Renal cortical epithelial cell (primary cell): Measurements from ENCODE around the gene HSPA1A. TPM values are rescaled to one million over a fixed set of nuclear protein-coding genes. Genes with fewer than 3 reads are reported as not detected.
"Not testable (repeated sequence)": the region's sequence is repeated elsewhere in the genome, so short reads cannot be mapped to it uniquely, and the experiment has no call there.

Experiments
- DNase-seq: peaks from one replicate; pipeline ENCODE4 v3.0.0-alpha.2; 2011; ENCODE audit warnings: low read depth
- total RNA-seq: library from RNA; depleted of rRNA; stranded (reverse); fragments of >200 nt; gene quantifications from 2 replicates; pipeline ENCODE4 v1.2.3, GENCODE V29; 2014

The HSPA1A gene
- total RNA-seq, 1 donor from 2014 or later: 296 TPM

DNA sequence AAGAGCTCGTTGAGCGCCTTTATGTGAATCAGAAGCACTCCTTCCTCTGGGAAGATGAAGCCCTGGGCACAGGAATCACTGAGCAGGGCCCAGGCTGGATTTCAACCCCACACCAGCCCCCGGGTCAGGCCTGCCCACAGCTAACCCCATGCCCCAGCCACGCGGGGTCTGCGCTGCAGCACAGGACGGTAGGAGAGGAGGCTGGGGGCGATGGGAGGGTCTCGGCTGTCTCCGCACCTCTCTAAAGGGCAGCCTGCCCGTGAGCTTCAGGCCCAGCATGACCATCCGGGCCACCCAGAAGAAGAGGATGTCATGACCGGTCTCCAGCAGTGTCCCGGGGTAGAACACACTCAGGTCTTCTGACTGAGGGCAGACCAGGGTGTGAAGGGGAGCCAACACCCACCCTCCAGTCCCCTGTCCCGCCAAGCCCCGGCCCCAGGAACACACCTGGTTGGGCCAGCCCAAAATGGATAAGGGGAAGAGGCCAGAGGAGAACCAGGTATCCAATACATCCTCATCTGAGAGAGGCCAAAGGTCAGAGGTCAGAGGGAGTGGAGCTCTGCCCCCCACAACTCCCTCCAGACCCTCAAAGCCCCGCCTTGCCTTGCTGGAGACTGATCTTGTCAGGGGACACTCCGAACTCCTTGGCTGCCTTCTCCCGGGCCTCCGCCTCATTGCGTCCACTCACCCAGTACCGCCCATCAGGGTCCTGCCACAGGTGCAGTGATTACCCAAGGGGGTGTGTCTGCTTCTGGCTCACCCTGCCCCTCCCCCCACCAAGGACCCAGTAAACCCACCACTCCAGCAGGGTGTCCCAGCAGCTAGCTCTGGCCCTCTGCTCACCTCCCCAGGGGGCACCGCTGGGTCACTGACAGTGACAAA lies 33.9 kb upstream of the HSPA1A start:
- DNase-seq: no peak

DNA sequence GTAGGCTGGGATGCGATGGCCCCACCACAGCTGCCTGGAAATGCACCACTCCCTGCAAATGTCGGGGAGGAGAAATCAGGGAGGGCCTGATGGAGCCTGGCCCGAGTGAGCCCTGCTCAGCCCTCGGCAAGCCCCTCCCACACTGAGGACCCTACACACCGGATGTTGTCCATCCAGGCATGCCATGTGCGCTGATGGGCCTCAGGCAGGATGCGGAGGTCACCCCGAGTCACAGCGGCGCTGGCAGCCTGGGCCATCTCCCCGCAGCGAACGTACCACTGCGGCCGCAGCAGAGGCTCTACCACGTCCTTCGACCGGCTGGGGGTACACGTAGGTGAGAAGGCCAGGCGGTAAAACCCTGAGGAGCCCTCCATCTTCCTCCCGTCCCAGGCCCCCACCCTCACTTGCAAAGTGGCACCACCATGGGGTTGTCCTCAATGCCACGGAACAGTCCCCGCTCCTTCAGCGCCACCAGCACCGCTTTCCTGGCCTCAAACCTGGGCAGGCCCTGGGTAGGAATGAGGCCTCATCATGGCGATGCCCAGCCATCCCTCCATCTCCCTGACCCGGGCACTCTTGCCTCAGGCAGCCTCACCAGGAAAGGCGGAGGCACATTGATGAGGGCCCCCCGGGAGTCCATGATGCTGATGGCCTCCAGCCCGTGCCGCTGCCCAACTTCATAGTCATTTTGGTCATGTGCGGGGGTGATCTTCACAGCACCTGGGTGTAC lies 33.1 kb upstream of the HSPA1A start:
- DNase-seq: no peak

DNA sequence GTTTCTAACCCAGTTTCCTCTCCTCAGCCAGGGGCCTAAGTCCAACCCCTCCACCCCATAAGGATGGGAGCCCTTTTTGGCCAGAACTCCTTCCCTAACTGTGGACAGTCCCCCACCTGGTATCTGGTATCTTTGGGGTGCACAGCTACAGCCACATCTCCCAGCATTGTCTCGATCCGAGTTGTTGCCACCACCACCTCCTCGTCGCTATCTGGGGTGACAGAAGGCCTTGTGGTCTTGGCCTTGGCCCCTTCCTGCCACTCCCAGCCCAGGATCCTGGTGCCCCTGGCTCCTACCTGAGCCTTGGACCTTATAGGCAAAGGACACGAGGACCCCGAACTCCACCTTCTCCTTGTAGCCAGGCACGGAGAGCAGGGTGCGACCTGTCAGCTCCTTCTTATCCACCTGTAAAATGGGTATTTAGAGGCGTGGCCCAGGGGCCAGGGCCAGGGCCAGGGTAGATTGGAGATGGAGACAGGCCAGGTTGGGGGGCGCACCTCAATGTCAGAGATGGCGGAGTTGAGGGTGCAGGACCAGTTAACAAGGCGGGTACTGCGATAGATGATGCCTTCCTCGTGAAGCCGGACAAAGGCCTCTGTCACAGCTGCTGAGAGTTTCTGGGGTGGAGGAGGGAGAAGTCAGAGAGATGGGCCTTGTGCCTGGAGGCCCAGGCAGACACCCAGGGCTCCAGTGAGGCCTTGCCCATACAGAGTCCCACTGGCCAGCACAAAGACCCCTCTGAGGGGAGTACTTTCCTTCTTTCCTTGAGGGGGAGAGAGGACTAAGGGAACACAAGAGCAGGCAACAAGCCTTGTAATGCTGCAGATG lies 31.0 kb upstream of the HSPA1A start:
- no peak for DNase-seq

DNA sequence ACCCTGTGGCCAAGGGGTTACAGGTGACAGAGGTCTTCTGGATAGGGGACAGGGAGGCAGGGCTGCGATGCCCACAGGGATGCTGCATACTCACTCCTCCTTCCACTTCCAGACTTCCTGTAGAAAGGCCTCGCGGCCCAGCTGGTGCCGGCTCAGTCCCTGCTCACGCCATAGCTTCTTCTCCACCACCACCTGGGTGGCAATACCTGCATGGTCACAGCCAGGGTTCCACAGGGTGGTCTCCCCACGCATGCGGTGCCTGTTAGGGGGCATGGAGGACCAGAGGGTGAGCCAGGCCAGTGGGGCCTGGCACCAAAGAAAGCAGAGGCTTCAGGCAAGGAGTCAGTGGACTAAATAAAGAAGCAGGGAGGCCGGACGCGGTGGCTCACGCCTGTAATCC lies 29.9 kb upstream of the HSPA1A start:
- DNase-seq: no peak

DNA sequence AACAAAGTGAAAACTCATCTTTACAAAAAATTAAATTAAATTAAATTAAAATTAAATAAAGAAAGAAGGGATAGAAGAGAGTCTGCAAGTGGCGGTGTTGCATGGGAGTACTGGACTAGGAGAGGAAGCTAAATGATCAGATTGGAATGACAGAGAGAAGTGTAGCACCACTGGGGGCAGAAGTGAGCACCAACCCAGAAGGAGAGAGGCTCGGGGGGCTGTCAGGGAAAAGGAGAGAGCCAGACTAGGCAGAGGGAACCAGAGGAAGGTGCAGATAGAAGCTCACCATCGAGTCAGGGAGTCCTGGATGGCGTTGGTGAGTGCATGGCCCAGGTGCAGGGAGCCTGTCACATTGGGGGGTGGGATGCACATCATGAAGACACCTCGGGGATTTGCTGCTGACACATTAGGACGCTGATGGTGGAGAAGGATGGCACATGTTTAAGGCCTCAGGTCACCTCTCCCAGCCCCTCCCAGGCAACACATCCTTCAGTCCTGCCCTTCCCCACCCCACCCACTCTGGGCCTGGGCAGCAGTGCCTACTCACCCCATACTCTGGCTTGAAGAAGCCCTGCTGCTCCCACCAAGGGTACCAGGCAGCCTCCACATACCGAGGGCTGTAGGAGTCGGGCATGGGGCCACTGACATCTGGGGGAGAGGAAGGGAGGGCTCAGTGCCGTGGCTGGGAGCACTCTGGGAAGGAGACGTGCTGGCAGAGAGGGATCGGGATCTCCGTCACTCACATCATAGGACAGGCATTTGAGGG lies 23.8 kb upstream of the HSPA1A start:
- DNase-seq: peak; percentile 19

DNA sequence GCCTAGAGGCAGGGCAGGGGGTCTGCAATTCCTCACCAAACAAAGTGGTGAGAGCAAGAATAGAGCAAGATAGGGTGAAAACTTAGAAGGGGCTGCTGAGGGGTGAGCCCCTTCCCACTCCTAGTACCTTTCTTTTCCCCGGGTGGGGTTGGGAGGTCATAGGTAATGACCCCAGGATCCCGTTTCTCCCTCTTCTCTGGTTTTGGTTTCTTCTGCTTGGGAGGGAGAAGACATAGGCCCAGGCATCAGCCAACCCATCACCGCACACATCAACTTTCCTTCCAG lies 23.3 kb upstream of the HSPA1A start:
- DNase-seq: no peak

DNA sequence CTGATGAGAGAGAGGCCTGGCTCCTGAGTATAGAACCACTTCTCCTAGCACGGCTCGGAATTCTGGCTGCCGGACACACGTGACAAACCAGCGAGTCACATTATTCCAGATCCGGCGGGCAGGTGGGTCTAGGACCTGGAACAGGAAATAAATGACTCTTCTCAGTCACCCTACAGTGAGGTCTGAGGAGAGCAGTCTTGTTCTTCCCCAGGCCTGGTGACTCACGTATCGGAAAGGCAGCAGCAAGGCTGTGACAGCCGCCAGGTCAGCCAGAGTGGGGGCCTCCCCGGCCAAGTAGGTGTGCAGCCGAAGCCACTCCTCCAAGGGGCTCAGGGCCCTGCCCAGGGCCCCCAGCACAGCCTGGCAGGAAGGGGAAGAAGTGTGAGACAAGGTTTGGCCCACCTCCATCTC lies 22.6 kb upstream of the HSPA1A start:
- DNase-seq: peak; percentile 86

DNA sequence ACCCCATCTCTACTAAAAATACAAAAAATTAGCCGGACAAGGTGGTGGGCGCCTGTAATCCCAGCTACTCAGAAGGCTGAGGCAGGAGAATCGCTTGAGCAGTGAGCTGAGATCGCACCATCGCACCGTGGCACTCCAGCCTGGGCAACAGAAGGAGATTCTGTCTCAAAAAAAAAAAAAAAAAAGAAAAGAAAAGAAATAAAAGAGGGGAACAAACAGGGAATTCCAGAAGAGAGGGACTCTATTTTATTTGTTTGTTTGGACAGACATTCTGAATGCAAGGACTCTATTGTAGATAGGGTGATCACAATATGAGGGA lies 21.5 kb upstream of the HSPA1A start:
- DNase-seq: not testable (repeated sequence)

DNA sequence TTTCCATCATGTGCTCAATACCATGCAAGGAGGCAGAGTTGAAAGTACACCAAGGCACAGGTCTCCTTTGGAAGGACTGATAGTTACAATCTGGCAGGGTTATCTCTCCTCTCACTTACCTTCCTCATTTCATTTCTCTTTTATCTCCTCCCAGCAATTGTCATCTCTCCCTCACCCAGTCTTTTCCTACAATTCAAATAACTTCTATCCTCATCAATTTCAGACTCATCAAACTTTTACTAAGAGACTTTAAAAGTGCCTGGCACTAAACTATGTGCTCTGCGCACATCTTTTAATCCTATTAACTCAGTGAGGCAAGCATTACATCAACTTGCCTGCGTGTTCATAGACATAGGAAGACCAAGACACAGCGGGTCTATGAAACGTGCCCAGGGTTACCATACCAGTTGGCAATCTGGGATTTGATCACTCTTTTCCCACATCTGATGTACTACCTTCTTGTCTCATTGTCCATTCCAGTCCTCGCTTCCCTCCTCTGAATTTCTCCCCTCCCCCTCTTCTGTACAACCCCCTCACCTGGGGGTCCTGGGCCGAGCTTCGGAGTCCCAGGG lies 21.0 kb upstream of the HSPA1A start:
- DNase-seq: peak; percentile 22

DNA sequence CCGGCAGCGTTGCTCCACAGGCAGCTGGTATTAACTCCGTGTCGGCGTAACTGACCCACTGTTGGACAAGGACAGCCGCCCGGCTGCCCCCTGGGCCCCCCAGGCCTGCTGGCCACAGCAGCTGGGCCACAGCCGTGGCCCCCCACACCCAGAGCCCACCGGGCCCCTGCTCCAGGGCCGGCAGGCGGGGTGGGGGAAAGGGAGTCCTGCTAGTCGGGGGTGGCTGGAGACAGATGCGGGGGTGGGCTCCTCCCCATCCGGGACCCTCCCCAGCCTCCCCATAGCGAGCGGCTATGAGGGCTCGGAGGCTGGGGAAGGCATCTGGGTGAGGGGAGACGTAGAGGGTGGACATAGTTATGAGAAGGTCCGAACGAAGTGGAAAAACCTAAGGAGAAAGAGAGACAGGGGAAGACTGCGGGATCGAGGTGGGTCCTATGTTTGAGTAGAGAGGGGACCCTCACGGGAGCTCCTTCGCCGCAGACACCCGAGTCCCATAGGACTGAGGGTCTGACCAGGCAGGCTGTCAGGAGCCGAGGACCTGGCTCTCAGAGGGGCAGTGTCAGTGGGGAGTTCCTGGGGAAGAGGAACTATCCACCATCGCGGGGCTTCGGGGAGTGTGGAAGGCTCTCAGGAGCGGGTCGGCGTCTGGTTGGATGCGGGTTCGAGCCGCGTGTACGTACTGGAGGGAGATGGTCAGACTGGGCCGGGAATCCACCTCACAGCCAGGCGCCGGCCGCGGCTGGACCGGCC lies 20.3 kb upstream of the HSPA1A start:
- no peak for DNase-seq

DNA sequence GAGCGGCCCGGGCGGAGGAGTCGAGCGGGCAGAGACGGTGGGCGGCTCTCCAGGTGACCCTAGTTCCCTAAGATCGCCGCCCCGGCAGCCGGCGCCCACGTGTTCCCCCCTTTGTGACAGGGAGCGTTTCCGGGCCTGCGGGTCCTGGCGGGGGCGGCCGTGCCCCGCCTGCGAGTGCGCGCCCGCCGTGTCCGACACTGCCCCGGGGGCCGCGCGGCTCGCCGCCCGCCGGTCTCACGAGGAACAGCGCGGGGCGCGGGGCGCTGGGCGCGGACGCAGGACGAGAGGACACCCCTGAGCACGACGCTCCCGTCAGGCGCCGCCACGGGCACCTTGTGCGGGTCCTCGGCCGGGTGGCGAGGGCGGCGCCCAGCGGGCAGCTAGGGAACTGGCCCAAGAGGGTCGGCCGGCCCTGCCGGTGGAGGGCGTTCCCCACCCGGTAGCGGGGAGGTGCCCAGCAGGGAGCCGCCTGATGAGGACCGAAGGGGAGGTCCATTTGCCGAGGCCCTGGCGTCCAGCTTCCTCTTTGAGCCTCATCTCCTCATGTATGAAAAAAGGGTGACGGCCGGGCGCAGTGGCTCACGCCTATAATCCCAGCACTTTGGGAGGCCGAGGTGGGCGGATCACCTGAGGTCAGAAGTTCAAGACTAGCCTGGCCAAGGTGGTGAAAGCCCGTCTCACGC lies 19.6 kb upstream of the HSPA1A start, which contains the start of gene VARS1:
VARS1 (minus strand) TSS at position 137 of the 683 bp plus-strand sequence. CDS start 535 bp downstream, outside the sequence.
- DNase-seq: peak; percentile 71

DNA sequence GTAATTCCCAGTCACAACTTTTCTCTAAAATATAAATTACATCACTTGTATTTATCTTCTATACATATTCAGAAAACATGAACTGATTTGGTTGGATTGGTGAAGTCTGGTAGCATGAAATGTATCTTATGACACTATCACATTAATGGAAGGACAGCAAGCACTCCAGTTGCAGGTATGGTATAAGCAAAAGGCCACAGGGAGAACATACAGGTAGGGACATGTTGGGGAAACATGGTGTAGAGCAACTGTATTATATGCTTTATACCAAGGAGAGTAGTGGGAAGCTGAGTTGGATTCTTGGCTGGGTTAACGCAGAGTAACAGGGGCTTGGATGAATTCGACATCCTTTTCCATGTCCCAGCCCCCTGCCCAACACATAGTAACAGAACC lies 18.4 kb upstream of the HSPA1A start:
- DNase-seq: no peak

DNA sequence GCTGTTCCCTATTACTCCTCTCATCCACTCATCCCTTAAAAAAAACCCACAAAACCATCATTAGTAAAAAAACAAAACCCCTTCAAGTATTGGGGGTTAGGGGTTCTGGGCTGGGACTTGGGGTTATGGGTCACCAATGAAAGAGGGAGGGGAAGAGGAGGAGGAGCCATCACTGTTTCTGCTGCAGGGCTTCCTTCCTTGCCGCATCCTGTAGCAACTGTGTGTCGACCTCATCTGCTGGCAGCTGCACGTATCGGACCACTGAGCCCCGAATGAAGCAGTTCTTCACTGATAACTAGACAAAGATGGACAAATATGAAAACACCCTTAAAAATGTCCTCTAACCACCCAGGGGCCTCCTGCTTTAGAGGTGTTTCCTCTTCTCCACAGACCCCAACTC lies 17.8 kb upstream of the HSPA1A start:
- no peak for DNase-seq

DNA sequence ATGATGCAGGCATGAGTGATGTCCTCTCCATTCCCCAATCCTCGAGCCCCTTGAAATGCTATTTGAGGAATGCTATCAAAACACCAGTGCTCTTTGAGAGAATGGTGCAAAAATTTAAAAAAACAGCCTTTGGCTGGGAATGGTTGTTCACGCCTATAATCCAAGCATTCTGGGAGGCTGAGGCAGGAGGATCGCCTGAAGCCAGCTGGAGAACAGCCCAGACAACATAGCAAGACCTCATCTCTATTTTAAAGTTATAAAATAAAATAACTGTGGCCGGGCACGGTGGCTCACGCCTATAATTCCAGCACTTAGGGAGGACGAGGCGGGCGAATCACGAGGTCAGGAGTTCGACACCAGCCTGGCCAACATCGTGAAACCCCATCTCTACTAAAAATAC lies 15.6 kb upstream of the HSPA1A start:
- DNase-seq: no peak

DNA sequence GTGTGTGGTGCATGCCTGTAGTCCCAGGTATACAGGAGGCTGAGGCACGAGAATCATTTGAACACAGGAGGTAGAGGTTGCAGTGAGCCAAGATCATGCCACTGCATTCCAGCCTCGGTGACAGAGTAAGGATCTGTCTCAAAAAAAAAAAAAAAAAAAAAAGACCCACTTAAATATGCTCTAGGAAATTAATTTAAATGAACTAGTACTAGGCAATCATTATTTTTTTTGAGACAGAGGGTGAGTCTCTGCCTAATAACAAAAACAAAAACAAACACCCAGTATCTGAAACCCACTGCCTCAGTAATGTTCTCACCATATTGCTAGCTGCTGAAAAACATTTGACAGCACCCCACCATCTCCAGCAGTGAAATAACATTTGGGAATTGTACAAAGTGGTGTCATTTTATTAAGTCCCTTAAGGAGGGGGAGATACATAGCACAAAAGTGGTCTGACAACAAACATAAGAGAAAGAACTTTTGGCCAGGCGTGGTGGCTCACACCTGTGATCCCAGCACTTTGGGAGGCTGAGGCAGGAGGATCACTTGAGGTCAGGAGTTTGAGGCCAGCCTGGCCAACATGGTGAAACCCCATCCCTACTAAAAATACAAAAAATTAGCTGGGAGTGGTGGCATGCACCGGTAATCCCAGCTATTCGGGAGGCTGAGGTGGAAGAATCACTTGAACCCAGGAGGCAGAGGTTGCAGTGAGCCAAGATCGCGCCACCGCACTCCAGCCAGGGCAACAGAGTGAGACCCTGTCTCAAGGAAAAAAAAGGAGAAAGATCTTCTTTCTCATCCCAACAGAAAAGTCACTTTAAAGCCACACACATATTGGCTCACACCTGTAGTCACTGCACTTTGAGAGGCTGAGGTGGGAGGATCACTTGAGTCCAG lies 14.1 kb upstream of the HSPA1A start:
- DNase-seq: not testable (repeated sequence)

DNA sequence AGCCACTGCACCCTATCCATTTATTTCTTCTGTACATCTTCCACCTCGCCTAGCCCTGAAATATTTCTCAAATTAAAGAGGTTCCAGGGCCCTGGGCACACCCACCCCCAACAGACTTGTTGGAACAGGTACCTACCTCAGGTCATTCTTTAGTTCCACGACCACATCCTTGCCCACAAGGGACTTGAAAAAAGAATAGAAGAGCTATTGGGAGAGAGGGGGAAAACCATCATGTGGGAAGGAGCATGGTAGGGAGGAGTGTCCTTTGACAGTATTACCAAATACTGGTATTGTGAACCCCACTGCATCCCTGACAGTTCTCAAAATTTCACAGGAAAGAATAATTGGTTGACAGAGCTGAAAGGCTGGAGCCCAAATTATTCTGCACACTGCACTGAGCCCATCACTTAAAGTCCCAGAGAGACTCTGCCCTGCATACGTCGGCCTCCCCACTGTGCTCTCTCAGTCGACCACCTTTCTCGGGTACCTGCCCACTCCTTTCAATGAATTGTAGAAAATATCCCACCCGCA lies 9.3 kb upstream of the HSPA1A start:
- DNase-seq: no peak

DNA sequence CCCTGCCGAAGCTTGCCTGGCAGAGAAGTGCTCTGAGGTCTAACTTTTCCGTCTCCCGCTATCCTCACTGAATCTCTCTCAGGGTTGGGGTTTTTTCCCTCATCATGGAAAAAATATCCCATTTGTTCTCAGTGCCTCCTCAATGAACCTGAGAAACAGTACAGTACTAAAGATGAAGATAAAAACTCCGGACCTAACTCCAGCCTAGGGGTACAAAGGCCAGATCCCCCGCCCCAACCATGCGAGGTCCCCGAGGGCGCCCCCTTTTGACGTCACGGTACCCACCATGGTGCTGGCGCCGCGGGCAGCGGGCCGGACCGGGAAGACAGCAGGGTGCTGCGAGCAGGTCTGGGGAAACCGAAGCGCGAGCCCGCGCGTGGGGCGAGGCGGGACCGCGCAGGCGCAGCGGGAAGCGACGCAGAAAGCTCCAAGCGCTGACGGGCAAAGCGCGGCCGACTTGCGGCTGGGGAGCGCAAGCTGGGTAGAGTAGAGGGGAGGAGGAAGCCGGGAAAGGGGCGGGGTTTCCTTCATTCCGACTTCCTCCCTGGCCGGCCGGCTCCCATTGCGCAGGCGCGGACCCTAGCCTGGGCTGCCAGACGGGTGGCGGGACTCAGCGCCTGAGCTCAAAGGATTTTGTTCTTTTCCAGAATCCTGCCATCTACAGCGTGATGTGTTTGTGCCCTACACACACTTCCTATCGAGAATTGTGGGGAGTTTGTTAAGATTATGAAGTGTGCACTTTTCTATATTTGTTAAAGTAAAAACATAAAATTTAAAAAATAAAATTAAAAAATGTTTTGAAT lies 8.7 kb upstream of the HSPA1A start, which contains the start of gene LSM2:
LSM2 (minus strand) TSS at position 497 of the 803 bp plus-strand sequence; CDS start at position 288, 209 bp downstream.
- DNase-seq: peak; percentile 90

DNA sequence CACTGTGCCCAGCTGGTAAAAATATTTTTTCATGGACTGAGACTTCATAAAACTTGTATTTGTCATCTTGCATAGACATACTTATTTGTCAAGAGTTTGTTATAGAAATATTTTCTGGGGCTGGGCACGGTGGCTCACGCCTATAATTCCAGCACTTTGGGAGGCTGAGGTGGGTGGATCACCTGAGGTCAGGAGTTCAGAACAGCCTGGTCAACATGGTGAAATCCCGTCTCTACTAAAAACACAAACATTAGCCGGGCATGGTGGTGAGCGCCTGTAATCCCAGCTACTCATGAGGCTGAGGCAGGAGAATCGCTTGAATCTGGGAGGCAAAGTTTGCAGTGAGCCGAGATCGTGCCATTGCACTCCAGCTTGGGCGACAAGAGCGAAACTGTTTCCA lies 6.7 kb upstream of the HSPA1A start:
- not testable (repeated sequence) for DNase-seq
